ENCODE data around the gene MYBBP1A.
"Not testable (repeated sequence)": the region's sequence is repeated elsewhere in the genome, so short reads cannot be mapped to it uniquely, and the experiment has no call there.

MYBBP1A gene

DNA sequence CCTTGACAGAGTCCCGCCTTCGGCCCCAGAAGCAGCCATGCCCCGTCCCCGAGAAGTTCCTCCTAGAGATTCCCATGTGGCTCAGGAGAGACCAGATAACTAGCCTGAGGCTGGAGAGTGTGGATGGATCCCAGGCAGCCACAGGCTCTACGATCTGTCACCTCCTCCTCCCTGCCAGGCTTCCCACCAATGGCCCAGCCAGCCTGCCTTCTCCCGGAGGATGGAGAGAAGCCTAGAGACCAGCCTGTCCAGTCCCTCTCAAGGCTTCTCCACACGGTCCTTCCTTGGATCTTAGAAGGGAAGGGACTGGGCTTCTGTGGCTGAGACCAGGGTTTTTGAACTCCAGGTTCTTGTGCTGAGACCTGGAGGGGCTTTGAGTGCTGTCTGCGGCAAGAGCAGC lies 27.5 kb upstream of the MYBBP1A start:
- TF ChIP-seq POLR2A (IDR thresholded peaks at IDR 0.05; ENCODE audit: extremely low read depth, insufficient read length), result no peak
- TF ChIP-seq MYC (IDR thresholded peaks at IDR 0.05; ENCODE audit: low read depth, low read length), result no peak
- no peak for TF ChIP-seq CTCF (IDR thresholded peaks at IDR 0.05; ENCODE audit: low read depth, low read length)
- no peak for DNase-seq (ENCODE audit: low read depth)
- H3K4me3 ChIP-seq (ENCODE audit: low read depth, low read length), result no peak overlapping the region

GRCh38 chr17:4582101-4582501 lies 26.9 kb upstream of the MYBBP1A start:
- TF ChIP-seq, protein P1, sequence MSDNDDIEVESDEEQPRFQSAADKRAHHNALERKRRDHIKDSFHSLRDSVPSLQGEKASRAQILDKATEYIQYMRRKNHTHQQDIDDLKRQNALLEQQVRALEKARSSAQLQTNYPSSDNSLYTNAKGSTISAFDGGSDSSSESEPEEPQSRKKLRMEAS (IDR thresholded peaks at IDR 0.05; ENCODE audit: low read depth, low read length), result no peak
- TF ChIP-seq MYC (IDR thresholded peaks at IDR 0.05; ENCODE audit: low read depth, low read length) (no peak), CTCF (IDR thresholded peaks at IDR 0.05; ENCODE audit: low read depth, low read length) (no peak), POLR2A (IDR thresholded peaks at IDR 0.05; ENCODE audit: extremely low read depth, insufficient read length) (no peak)
- DNase-seq (ENCODE audit: low read depth), result no peak
- no peak overlapping the region for H3K4me3 ChIP-seq (ENCODE audit: low read depth, low read length)

DNA sequence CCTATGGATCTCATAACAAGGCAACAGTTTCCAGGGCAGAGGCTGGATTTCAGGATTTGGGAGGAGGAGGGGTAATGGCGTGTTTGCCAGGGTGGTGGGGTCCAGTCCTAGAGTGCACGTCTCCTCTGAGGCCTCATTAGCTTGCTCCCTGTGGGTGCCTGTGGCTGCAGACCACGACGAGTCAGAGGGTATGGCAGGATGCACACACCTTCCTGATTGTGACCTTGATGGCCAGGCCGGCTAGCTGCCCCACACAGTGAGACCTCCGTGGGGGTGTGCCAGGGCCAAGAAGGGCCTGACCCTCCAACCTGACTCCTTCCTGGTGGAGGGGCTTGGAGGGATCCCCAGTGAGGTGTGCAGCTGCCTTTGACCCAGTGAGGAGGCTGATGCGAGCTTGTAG lies 25.1 kb upstream of the MYBBP1A start:
- TF ChIP-seq POLR2A (IDR thresholded peaks at IDR 0.05; ENCODE audit: extremely low read depth, insufficient read length), result no peak
- TF ChIP-seq MYC (IDR thresholded peaks at IDR 0.05; ENCODE audit: low read depth, low read length), result no peak
- TF ChIP-seq, protein P1 (IDR thresholded peaks at IDR 0.05; ENCODE audit: low read depth, low read length), result no peak
- TF ChIP-seq CTCF (IDR thresholded peaks at IDR 0.05; ENCODE audit: low read depth, low read length), result no peak

GRCh38 chr17:4579678-4580077 lies 24.5 kb upstream of the MYBBP1A start:
- no peak for TF ChIP-seq CTCF (IDR thresholded peaks at IDR 0.05; ENCODE audit: low read depth, low read length)
- TF ChIP-seq MYC (IDR thresholded peaks at IDR 0.05; ENCODE audit: low read depth, low read length), result no peak
- TF ChIP-seq, protein P1 (IDR thresholded peaks at IDR 0.05; ENCODE audit: low read depth, low read length), result no peak
- no peak for TF ChIP-seq POLR2A (IDR thresholded peaks at IDR 0.05; ENCODE audit: extremely low read depth, insufficient read length)
- no peak for DNase-seq (ENCODE audit: low read depth)
- no peak overlapping the region for H3K4me3 ChIP-seq (ENCODE audit: low read depth, low read length)

More for the DNA sequence above, 25.1 kb upstream of the MYBBP1A start:
- H3K4me3 ChIP-seq (ENCODE audit: low read depth, low read length), result no peak overlapping the region
- DNase-seq (ENCODE audit: low read depth), result no peak

DNA sequence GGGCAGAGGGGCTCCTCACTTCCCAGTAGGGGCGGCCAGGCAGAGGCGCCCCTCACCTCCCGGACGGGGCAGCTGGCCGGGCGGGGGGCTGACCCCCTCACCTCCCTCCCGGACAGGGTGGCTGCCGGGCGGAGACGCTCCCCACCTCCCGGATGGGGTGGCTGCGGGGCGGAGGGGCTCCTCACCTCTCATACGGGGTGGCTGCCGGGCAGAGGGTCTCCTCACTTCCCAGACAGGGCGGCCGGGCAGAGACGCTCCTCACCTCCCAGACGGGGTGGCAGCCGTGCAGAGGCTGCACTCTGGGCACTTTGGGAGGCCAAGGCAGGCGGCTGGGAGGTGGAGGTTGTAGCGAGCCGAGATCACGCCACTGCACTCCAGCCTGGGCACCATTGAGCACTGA lies 23.2 kb upstream of the MYBBP1A start:
- DNase-seq (ENCODE audit: low read depth); H3K4me3 ChIP-seq (ENCODE audit: low read depth, low read length): not testable (repeated sequence)

DNA sequence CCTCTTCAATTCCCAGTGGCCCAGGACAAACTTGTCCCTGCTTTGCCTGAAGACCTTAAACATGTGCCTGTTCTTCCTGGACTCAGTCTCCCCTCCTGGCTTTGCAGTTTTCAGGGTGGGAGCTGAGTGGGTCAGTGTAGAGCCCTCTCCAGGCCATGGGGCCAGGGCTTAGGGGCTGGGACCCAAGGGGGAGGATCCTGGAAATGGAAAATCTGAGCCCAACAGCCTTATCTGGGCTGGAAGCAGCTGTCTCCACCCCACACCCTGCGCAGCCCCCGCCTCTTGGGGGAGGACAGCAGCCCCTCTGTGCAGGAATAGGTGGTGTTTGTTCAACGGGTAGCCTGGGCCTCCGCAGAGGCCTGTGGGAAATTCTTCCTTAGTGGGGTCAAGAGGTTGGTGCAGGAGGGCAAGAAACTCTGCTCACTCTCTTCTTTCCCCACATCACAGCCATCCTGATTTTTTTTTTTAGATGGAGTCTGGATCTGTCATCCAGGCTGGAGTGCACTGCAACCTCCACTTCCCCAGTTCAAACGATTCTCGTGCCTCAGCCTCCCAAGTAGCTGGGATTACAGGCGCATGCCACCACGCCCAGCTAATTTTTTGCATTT lies 22.3 kb upstream of the MYBBP1A start:
- no peak for TF ChIP-seq POLR2A (IDR thresholded peaks at IDR 0.05; ENCODE audit: extremely low read depth, insufficient read length)
- TF ChIP-seq MYC (IDR thresholded peaks at IDR 0.05; ENCODE audit: low read depth, low read length), result no peak
- TF ChIP-seq, protein P1 (IDR thresholded peaks at IDR 0.05; ENCODE audit: low read depth, low read length), result no peak
- no peak for TF ChIP-seq CTCF (IDR thresholded peaks at IDR 0.05; ENCODE audit: low read depth, low read length)
- DNase-seq (ENCODE audit: low read depth), result no peak
- H3K4me3 ChIP-seq (ENCODE audit: low read depth, low read length), result no peak overlapping the region

Data from NB4 (cell line).